H9 (cell line): Measurements from ENCODE around the gene ZNRF3. TPM values are rescaled to one million over a fixed set of nuclear protein-coding genes. Genes with fewer than 3 reads are reported as not detected.

Experiments used
- DNase-seq: peaks from one replicate; pipeline ENCODE4 v3.0.0-alpha.2; 2017
- H2AFZ ChIP-seq: one replicate; pipeline ENCODE4 v1.6.1; 2013; ENCODE audit warnings: mild to moderate bottlenecking, low read length, control low read depth, moderate library complexity
- H2AK5ac ChIP-seq: 2 replicates; pipeline ENCODE4 v1.6.1; 2013; ENCODE audit warnings: low read length, control low read depth, mixed read lengths; ENCODE audit not compliant: insufficient read length
- H2BK120ac ChIP-seq: one replicate; pipeline ENCODE4 v1.6.1; 2013; ENCODE audit warnings: low read depth, mild to moderate bottlenecking, low read length, control low read depth, inconsistent platforms; ENCODE audit not compliant: poor library complexity, severe bottlenecking
- H2BK12ac ChIP-seq: 2 replicates; pipeline ENCODE4 v1.6.1; 2013; ENCODE audit warnings: low read length, control low read depth, mixed read lengths, low read depth; ENCODE audit not compliant: insufficient read length
- H2BK15ac ChIP-seq: 2 replicates; pipeline ENCODE4 v1.6.1; 2013; ENCODE audit warnings: low read depth, low read length, control low read depth
- H2BK20ac ChIP-seq: one replicate; pipeline ENCODE4 v1.6.1; 2013; ENCODE audit warnings: low read depth, mild to moderate bottlenecking, low read length, control low read depth, inconsistent platforms; ENCODE audit not compliant: poor library complexity, severe bottlenecking
- H2BK5ac ChIP-seq: 2 replicates; pipeline ENCODE4 v1.6.1; 2013; ENCODE audit warnings: low read length, control low read depth, mixed read lengths; ENCODE audit not compliant: insufficient read length
- H3K14ac ChIP-seq: 2 replicates; pipeline ENCODE4 v1.6.1; 2013; ENCODE audit warnings: low read length, control low read depth; ENCODE audit not compliant: insufficient read depth
- H3K18ac ChIP-seq: 2 replicates; pipeline ENCODE4 v1.6.1; 2013; ENCODE audit warnings: low read depth, mild to moderate bottlenecking, mixed read lengths, low read length, control low read depth; ENCODE audit not compliant: insufficient read length
- H3K23ac ChIP-seq: 2 replicates; pipeline ENCODE4 v1.6.1; 2013; ENCODE audit warnings: low read length, control low read depth, mixed read lengths, low read depth; ENCODE audit not compliant: insufficient read length
- H3K23me2 ChIP-seq: 2 replicates; pipeline ENCODE4 v1.6.1; 2013; ENCODE audit warnings: low read depth, mild to moderate bottlenecking, mixed read lengths, low read length, control low read depth; ENCODE audit not compliant: insufficient read length, poor library complexity, severe bottlenecking
- H3K27ac ChIP-seq: 2 replicates; pipeline ENCODE4 v1.5.1; 2013; ENCODE audit warnings: low read length, control low read depth, mixed read lengths, low read depth; ENCODE audit not compliant: insufficient read length
- H3K27me3 ChIP-seq: 2 replicates; pipeline ENCODE4 v1.6.1; 2013; ENCODE audit warnings: low read length, control low read depth, inconsistent platforms; ENCODE audit not compliant: insufficient read depth
- H3K4ac ChIP-seq: 2 replicates; pipeline ENCODE4 v1.6.1; 2013; ENCODE audit warnings: low read depth, mild to moderate bottlenecking, control low read depth, inconsistent platforms, low read length, moderate library complexity
- H3K4me1 ChIP-seq: 2 replicates; pipeline ENCODE4 v1.6.1; 2013; ENCODE audit warnings: low read length, control low read depth, inconsistent platforms; ENCODE audit not compliant: insufficient read depth
- H3K4me2 ChIP-seq: 2 replicates; pipeline ENCODE4 v1.6.1; 2013; ENCODE audit warnings: low read length, control low read depth, mixed read lengths; ENCODE audit not compliant: insufficient read length, insufficient read depth
- H3K56ac ChIP-seq: 2 replicates; pipeline ENCODE4 v1.6.1; 2013; ENCODE audit warnings: low read depth, mild to moderate bottlenecking, mixed read lengths, low read length, control low read depth; ENCODE audit not compliant: insufficient read length
- H3K79me1 ChIP-seq: 2 replicates; pipeline ENCODE4 v1.6.1; 2013; ENCODE audit warnings: low read depth, mild to moderate bottlenecking, moderate library complexity, low read length, control low read depth, inconsistent platforms; ENCODE audit not compliant: insufficient read depth, poor library complexity, severe bottlenecking
- H3K79me2 ChIP-seq: 2 replicates; pipeline ENCODE4 v1.6.1; 2013; ENCODE audit warnings: low read length, control low read depth, inconsistent platforms; ENCODE audit not compliant: insufficient read depth
- H3K9ac ChIP-seq: 2 replicates; pipeline ENCODE4 v1.6.1; 2013; ENCODE audit warnings: low read length, control low read depth, mixed read lengths; ENCODE audit not compliant: insufficient read length; ENCODE audit errors: extremely low read depth
- H3K9me3 ChIP-seq: one replicate; pipeline ENCODE4 v1.6.1; 2013; ENCODE audit warnings: low read depth, low read length, inconsistent platforms; ENCODE audit not compliant: control insufficient read depth
- H3T11ph ChIP-seq: one replicate; pipeline ENCODE4 v1.6.1; 2013; ENCODE audit warnings: mild to moderate bottlenecking, low read length, control low read depth, inconsistent platforms
- H4K20me1 ChIP-seq: one replicate; pipeline ENCODE4 v1.6.1; 2013; ENCODE audit not compliant: control insufficient read depth, insufficient read length, insufficient read depth
- H4K5ac ChIP-seq: 2 replicates; pipeline ENCODE4 v1.6.1; 2013; ENCODE audit warnings: low read depth, mild to moderate bottlenecking, mixed read lengths, low read length, control low read depth; ENCODE audit not compliant: insufficient read length
- H4K8ac ChIP-seq: replicated peaks from 2 replicates; pipeline ENCODE4 v1.6.1; 2013; ENCODE audit warnings: low read length, control low read depth, mixed read lengths, low read depth; ENCODE audit not compliant: insufficient read length
- H4K91ac ChIP-seq: 2 replicates; pipeline ENCODE4 v1.6.1; 2013; ENCODE audit warnings: low read depth, mild to moderate bottlenecking, moderate library complexity, mixed read lengths, low read length, control low read depth; ENCODE audit not compliant: insufficient read length
- H3K27ac Mint-ChIP-seq, 3 experiments: 2 replicates in 2 of 3; 3 replicates in 1 of 3; pipeline ENCODE4 v1.8.0; 2020 to 2021; ENCODE audit warnings: mixed read lengths in 3 of 3, mild to moderate bottlenecking in 1 of 3, moderate library complexity in 1 of 3
- H3K27me3 Mint-ChIP-seq: 2 replicates; pipeline ENCODE4 v1.8.0; 2021; ENCODE audit warnings: low read depth, mild to moderate bottlenecking, moderate library complexity, mixed read lengths
- H3K36me3 Mint-ChIP-seq, 3 experiments: 2 replicates in 2 of 3; 3 replicates in 1 of 3; pipeline ENCODE4 v1.8.0; 2020 to 2021; ENCODE audit warnings: low read depth in 3 of 3, mixed read lengths in 3 of 3; ENCODE audit not compliant: insufficient read depth in 1 of 3
- H3K4me1 Mint-ChIP-seq, 2 experiments: 2 replicates each; pipeline ENCODE4 v1.8.0; 2020; ENCODE audit warnings: mixed read lengths in 2 of 2
- H3K4me3 Mint-ChIP-seq, 2 experiments: 2 replicates in 1 of 2; 3 replicates in 1 of 2; pipeline ENCODE4 v1.8.0; 2020 to 2021; ENCODE audit warnings: mild to moderate bottlenecking in 2 of 2, mixed read lengths in 2 of 2, moderate library complexity in 1 of 2
- H3K9me3 Mint-ChIP-seq, 2 experiments: 2 replicates in 1 of 2; 3 replicates in 1 of 2; pipeline ENCODE4 v1.8.0; 2020; ENCODE audit warnings: mild to moderate bottlenecking in 2 of 2, mixed read lengths in 2 of 2, moderate library complexity in 1 of 2
- WGBS: extraction: QIAGEN DNeasy Blood & Tissue Kit; methylation state at CpG from one replicate; pipeline ENCODE4 v1.1.7; 2013; ENCODE audit warnings: missing lambda C conversion rate, low lambda C conversion rate, mixed read lengths; ENCODE audit not compliant: insufficient read length; ENCODE audit errors: extremely low coverage; 5-methylcytosine and 5-hydroxymethylcytosine counted together
- total RNA-seq: library from RNA; stranded (reverse); gene quantifications from 2 replicates; pipeline ENCODE4 v1.2.1, GENCODE V29; 2021
- TF ChIP-seq, protein P1 (sequence below): fragments of 200-600 bp; sonication (generic); conservative IDR thresholded peaks from 3 replicates; pipeline ENCODE4 v1.8.0; 2021; ENCODE audit warnings: antibody characterized with exemption, mild to moderate bottlenecking

The ZNRF3 gene
- total RNA-seq, 1 experiment from 2014 or later = 20.6 TPM

- Histone ChIP-seq H2BK12ac (no peak overlapping the region), H3K56ac (no peak overlapping the region), H2BK5ac (no peak overlapping the region), H3K9ac (no peak overlapping the region), H2BK20ac (no peak overlapping the region), H3K79me1 (no peaks in the 10 kb centered on the region), H3K14ac (no peak overlapping the region), H4K20me1 (no peaks in the 10 kb centered on the region), H3K18ac (no peak overlapping the region), H4K8ac (no peak overlapping the region), H3K79me2 (0 out of 2 replicates have a peak, but pooled peaks cover 2% of the 10 kb centered on the region), H4K5ac (no peak overlapping the region), H2AK5ac (no peak overlapping the region), H2BK15ac (no peak overlapping the region), H3K27ac (no peak overlapping the region), H3K4me2 (no peak overlapping the region), H4K91ac (no peak overlapping the region), H3K4ac (no peak overlapping the region), H3K23ac (no peak overlapping the region), H2BK120ac (no peak overlapping the region), H3T11ph (no peak overlapping the region), H3K9me3 (no peaks in the 10 kb centered on the region), H2AFZ (no peak overlapping the region), H3K27me3 (no peaks in the 10 kb centered on the region), H3K4me1 (no peaks in the 10 kb centered on the region; the same call in none of the 2 replicates), H3K23me2 (no peaks in the 10 kb centered on the region)
- TF ChIP-seq, protein P1, sequence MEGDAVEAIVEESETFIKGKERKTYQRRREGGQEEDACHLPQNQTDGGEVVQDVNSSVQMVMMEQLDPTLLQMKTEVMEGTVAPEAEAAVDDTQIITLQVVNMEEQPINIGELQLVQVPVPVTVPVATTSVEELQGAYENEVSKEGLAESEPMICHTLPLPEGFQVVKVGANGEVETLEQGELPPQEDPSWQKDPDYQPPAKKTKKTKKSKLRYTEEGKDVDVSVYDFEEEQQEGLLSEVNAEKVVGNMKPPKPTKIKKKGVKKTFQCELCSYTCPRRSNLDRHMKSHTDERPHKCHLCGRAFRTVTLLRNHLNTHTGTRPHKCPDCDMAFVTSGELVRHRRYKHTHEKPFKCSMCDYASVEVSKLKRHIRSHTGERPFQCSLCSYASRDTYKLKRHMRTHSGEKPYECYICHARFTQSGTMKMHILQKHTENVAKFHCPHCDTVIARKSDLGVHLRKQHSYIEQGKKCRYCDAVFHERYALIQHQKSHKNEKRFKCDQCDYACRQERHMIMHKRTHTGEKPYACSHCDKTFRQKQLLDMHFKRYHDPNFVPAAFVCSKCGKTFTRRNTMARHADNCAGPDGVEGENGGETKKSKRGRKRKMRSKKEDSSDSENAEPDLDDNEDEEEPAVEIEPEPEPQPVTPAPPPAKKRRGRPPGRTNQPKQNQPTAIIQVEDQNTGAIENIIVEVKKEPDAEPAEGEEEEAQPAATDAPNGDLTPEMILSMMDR = no peak
- Mint-ChIP-seq H3K9me3 (no peaks in the 10 kb centered on the region), H3K27ac (peak overlapping the region in 2 of 3 experiments; percentile 46 to 76; a peak in 3 of 7 replicates), H3K4me1 (peaks cover 48 to 51% of the 10 kb centered on the region in 2 experiments), H3K27me3 (no peaks in the 10 kb centered on the region), H3K4me3 (no peak overlapping the region), H3K36me3 (peaks cover 8 to 30% (median 17%) of the 10 kb centered on the region in 3 experiments; a peak in 5 of 7 replicates)
- DNase-seq = no peak
- whole genome bisulfite sequencing = no CpG with 5 or more reads among the region's 4 CpGs
These were observed 131.4 kb downstream of the ZNRF3 start for GRCh38 chr22:29014773-29015172.
